SK-N-SH (cell line): ENCODE measurements around the gene ENOX2. TPM values are rescaled to one million over a fixed set of nuclear protein-coding genes. Genes with fewer than 3 reads are reported as not detected.

ENCODE experiments used
- CTCF ChIA-PET: fragments of 300-600, 350-600 bp; formaldehyde crosslinking; extraction: SDS; loops from one replicate; lab custom pipeline; 2021; lab: Yijun Ruan, JAX
- POLR2A ChIA-PET: fragments of 350-600 bp; sonication (Branson Sonifier 250); formaldehyde crosslinking; extraction: SDS; loops from one replicate; lab custom pipeline; 2020; ENCODE audit warnings: antibody characterized with exemption, inconsistent platforms; lab: Yijun Ruan, JAX
- DNase-seq: peaks from one replicate; pipeline ENCODE4 v3.0.0; 2012
- H2AFZ ChIP-seq: fragments of 200-600 bp; sonication (generic); 2 replicates; pipeline ENCODE4 v1.8.1; 2016; ENCODE audit warnings: antibody characterized with exemption, mild to moderate bottlenecking, low read depth
- H3F3A ChIP-seq: fragments of 200-600 bp; sonication (generic); replicated peaks from 2 replicates; pipeline ENCODE3; 2016; ENCODE audit warnings: antibody characterized with exemption, mild to moderate bottlenecking; ENCODE audit not compliant: insufficient read depth
- H3K27ac ChIP-seq, 2 experiments: fragments of 200-500 bp in 1 of 2; fragments of 200-600 bp in 1 of 2; sonication (Bioruptor generic) in 1 of 2; sonication (generic), shearing (Covaris generic) in 1 of 2; 2 replicates each; pipeline versions ENCODE4 v1.5.1 to v1.6.1; 2014 to 2016; ENCODE audit warnings: low read depth in 2 of 2, inconsistent platforms in 1 of 2, low read length in 1 of 2, mild to moderate bottlenecking in 1 of 2, mixed read lengths in 1 of 2
- H3K27me3 ChIP-seq: fragments of 200-600 bp; sonication (generic), shearing (Covaris generic); 2 replicates; pipeline ENCODE4 v1.6.1; 2016; ENCODE audit warnings: mixed run types; ENCODE audit not compliant: insufficient read depth
- H3K36me3 ChIP-seq, 2 experiments: fragments of 200-500 bp in 1 of 2; fragments of 200-600 bp in 1 of 2; sonication (Bioruptor generic) in 1 of 2; sonication (generic) in 1 of 2; replicated peaks in 1 of 2; 2 replicates each; pipeline versions ENCODE3 to v1.5.1; 2014 to 2016; ENCODE audit warnings: low read length in 1 of 2, mild to moderate bottlenecking in 1 of 2; ENCODE audit not compliant: insufficient read depth in 2 of 2, control insufficient read depth in 1 of 2
- H3K4me1 ChIP-seq, 2 experiments: fragments of 200-500 bp in 1 of 2; fragments of 200-600 bp in 1 of 2; sonication (Bioruptor generic) in 1 of 2; sonication (generic), shearing (Covaris generic) in 1 of 2; 2 replicates each; pipeline versions ENCODE4 v1.5.1 to v1.6.1; 2014 to 2016; ENCODE audit warnings: low read depth in 1 of 2, low read length in 1 of 2, mixed run types in 1 of 2; ENCODE audit not compliant: insufficient read depth in 2 of 2, control insufficient read depth in 1 of 2
- H3K4me2 ChIP-seq: fragments of 200-600 bp; sonication (generic), shearing (Covaris generic); 2 replicates; pipeline ENCODE4 v1.6.1; 2017; ENCODE audit warnings: mixed run types
- H3K4me3 ChIP-seq, 2 experiments: fragments of 200-500 bp in 1 of 2; fragments of 200-600 bp in 1 of 2; sonication (Bioruptor generic) in 1 of 2; sonication (generic), shearing (Covaris generic) in 1 of 2; 2 replicates each; pipeline versions ENCODE4 v1.5.1 to v1.8.1; 2014 to 2016; ENCODE audit warnings: low read depth in 2 of 2, inconsistent platforms in 1 of 2, low read length in 1 of 2, mild to moderate bottlenecking in 1 of 2, mixed read lengths in 1 of 2, moderate library complexity in 1 of 2
- H3K79me2 ChIP-seq: fragments of 200-600 bp; sonication (generic); 2 replicates; pipeline ENCODE4 v1.8.1; 2017; ENCODE audit warnings: mild to moderate bottlenecking; ENCODE audit not compliant: insufficient read depth
- H3K9ac ChIP-seq: fragments of 200-600 bp; sonication (generic); 2 replicates; pipeline ENCODE4 v1.6.1; 2017; ENCODE audit warnings: mixed run types
- H3K9me2 ChIP-seq: fragments of 200-600 bp; sonication (generic); 2 replicates; pipeline ENCODE4 v1.6.1; 2017; ENCODE audit warnings: mixed run types
- H3K9me3 ChIP-seq: fragments of 200-600 bp; sonication (generic); 2 replicates; pipeline ENCODE4 v1.6.1; 2017; ENCODE audit warnings: mixed run types, mild to moderate bottlenecking, moderate library complexity
- H4K20me1 ChIP-seq: fragments of 200-600 bp; sonication (generic); 2 replicates; pipeline ENCODE4 v1.6.1; 2017; ENCODE audit warnings: mild to moderate bottlenecking, mixed run types; ENCODE audit not compliant: insufficient read depth
- CHD2 ChIP-seq: fragments of 150-350 bp; IDR thresholded peaks from 2 replicates; pipeline ENCODE4 v1.6.1; 2018; ENCODE audit warnings: low read length; ENCODE audit not compliant: partially characterized antibody
- ELF1 ChIP-seq: IDR thresholded peaks from 2 replicates; pipeline ENCODE4 v1.4.0; 2012
- EZH2phosphoT487 ChIP-seq: fragments of 200-600 bp; sonication (generic); IDR thresholded peaks from 2 replicates; pipeline ENCODE4 v1.6.1; 2017; ENCODE audit warnings: low read depth, mixed run types, mild to moderate bottlenecking, antibody characterized with exemption, moderate library complexity, borderline replicate concordance
- FOSL2 ChIP-seq: IDR thresholded peaks from 2 replicates; pipeline ENCODE4 v1.4.0; 2012; ENCODE audit warnings: low read depth, mild to moderate bottlenecking, moderate library complexity, borderline replicate concordance
- FOXJ3 ChIP-seq: sonication (generic); formaldehyde crosslinking; IDR thresholded peaks from 2 replicates; pipeline ENCODE4 v1.5.1; 2020; ENCODE audit warnings: mild to moderate bottlenecking, missing genetic modification reagents
- FOXM1 ChIP-seq: IDR thresholded peaks from 2 replicates; pipeline ENCODE4 v1.4.0; 2012; ENCODE audit warnings: low read depth, mild to moderate bottlenecking
- GABPA ChIP-seq: IDR thresholded peaks from 2 replicates; pipeline ENCODE4 v1.4.0; 2012; ENCODE audit warnings: low read depth, mild to moderate bottlenecking
- MEF2A ChIP-seq: IDR thresholded peaks from 2 replicates; pipeline ENCODE4 v1.4.0; 2012; ENCODE audit warnings: low read depth, borderline replicate concordance
- NRF1 ChIP-seq: IDR thresholded peaks from 2 replicates; pipeline ENCODE4 v1.6.1; 2012; ENCODE audit warnings: low read depth, mild to moderate bottlenecking, low read length
- RAD21 ChIP-seq: IDR thresholded peaks from 2 replicates; pipeline ENCODE4 v1.6.1; 2012; ENCODE audit warnings: mild to moderate bottlenecking, low read length
- RCOR1 ChIP-seq: fragments of 150-350 bp; IDR thresholded peaks from 2 replicates; pipeline ENCODE4 v1.6.1; 2017; ENCODE audit warnings: antibody characterized with exemption, low read length
- RFX5 ChIP-seq: IDR thresholded peaks from 2 replicates; pipeline ENCODE4 v1.6.1; 2012; ENCODE audit warnings: mild to moderate bottlenecking, improper control_type of control experiment, low read length
- RXRA ChIP-seq: IDR thresholded peaks from 2 replicates; pipeline ENCODE4 v1.4.0; 2012; ENCODE audit warnings: low read depth, mild to moderate bottlenecking, borderline replicate concordance
- SIN3A ChIP-seq: IDR thresholded peaks from 2 replicates; pipeline ENCODE4 v1.6.1; 2012; ENCODE audit warnings: low read depth, mild to moderate bottlenecking, low read length, moderate library complexity, borderline replicate concordance
- SMC3 ChIP-seq: IDR thresholded peaks from 2 replicates; pipeline ENCODE4 v1.6.1; 2012; ENCODE audit warnings: low read depth, low read length, improper control_type of control experiment
- TAF1 ChIP-seq: IDR thresholded peaks from 2 replicates; pipeline ENCODE4 v1.6.1; 2012; ENCODE audit warnings: low read depth, mild to moderate bottlenecking, low read length, moderate library complexity, borderline replicate concordance
- TCF12 ChIP-seq: IDR thresholded peaks from 2 replicates; pipeline ENCODE4 v1.4.0; 2012
- TEAD4 ChIP-seq: IDR thresholded peaks from 2 replicates; pipeline ENCODE4 v1.4.0; 2012; ENCODE audit warnings: mild to moderate bottlenecking, borderline replicate concordance; ENCODE audit not compliant: insufficient read depth
- YY1 ChIP-seq: IDR thresholded peaks from 2 replicates; pipeline ENCODE4 v1.4.0; 2012; ENCODE audit warnings: low read depth, mild to moderate bottlenecking
- WGBS: methylation state at CpG from one replicate; pipeline ENCODE4 v1.1.6; 2017; ENCODE audit warnings: low lambda C conversion rate; 5-methylcytosine and 5-hydroxymethylcytosine counted together
- polyA plus RNA-seq, 3 experiments: library from polyadenylated mRNA; depleted of rRNA; stranded (reverse); fragments of >200 nt; gene quantifications; 2 replicates each; pipeline ENCODE4 v1.2.3, GENCODE V29; 2012
- TF ChIP-seq, protein P1 (sequence below): fragments of 150-350 bp; IDR thresholded peaks from 2 replicates; pipeline ENCODE4 v1.6.1; 2017; ENCODE audit warnings: antibody characterized with exemption, low read length, low read depth, borderline replicate concordance
- TF ChIP-seq, protein P2 (sequence below): fragments of 200-600 bp; sonication (generic); IDR thresholded peaks from 2 replicates; pipeline ENCODE4 v1.6.1; 2017; ENCODE audit warnings: antibody characterized with exemption, mild to moderate bottlenecking, moderate library complexity
- TF ChIP-seq, protein P3 (sequence below): fragments of 150-350 bp; IDR thresholded peaks from 2 replicates; pipeline ENCODE4 v1.6.1; 2016; ENCODE audit warnings: mild to moderate bottlenecking, low read depth, low read length
- TF ChIP-seq, protein P4 (sequence below): IDR thresholded peaks from 2 replicates; pipeline ENCODE4 v1.4.0; 2012; ENCODE audit warnings: low read depth
- TF ChIP-seq, protein P5 (sequence below): IDR thresholded peaks from 2 replicates; pipeline ENCODE4 v1.4.0; 2012; ENCODE audit warnings: low read depth, borderline replicate concordance
- TF ChIP-seq, protein P6 (sequence below): IDR thresholded peaks from 2 replicates; pipeline ENCODE4 v1.4.0; 2012; ENCODE audit warnings: low read depth, borderline replicate concordance
- TF ChIP-seq, protein P7 (sequence below): IDR thresholded peaks from 2 replicates; pipeline ENCODE4; 2012

The ENOX2 gene
- polyA plus RNA-seq, 1 of the 3 experiments (the other 2 are of a cell fraction) = 8.8 TPM

DNA sequence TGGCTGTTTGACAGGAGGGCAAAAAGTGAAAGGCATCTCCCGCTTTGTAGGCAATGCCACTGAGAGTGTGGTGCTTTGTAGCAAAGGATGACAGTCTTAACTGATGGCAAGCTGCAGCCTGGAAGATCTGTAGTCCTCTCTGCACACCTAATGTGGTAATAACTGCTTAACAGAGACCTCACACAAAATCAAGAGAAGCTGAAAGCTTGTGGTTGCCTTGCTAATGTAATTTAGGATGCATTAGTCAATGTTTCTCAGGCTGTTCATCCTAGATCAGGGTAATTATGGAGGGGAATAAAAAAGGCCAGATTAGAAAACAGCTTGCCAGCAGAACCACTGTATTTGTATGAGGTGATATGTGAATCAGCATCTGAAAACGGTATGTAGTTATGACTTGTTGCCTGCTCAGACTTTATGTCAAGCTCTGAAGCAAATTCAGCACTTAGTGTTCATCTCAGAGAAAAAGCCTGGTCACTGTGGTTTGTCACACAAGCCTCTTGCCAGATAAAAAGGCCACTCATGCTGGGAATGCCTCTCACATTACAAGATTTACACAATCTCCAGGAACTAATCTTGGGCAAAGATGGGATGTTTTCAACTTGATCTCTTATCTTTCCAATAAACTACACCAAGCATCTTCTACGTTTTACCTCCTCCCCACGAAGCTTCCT lies 130.8 kb downstream of the ENOX2 start:
- no peak overlapping the region for H3K9ac ChIP-seq
- no peaks in the 10 kb centered on the region for H3K27me3 ChIP-seq
- peak overlapping the region; percentile 19; the same call in 1 of the 2 replicates for H3K4me2 ChIP-seq
- no peaks in the 10 kb centered on the region for H3K79me2 ChIP-seq
- H3K36me3 ChIP-seq = no peaks in the 10 kb centered on the region
- 14% methylated on average over 4 of the region's 4 CpGs for WGBS
- CTCF ChIA-PET = interaction anchor here (1.5 to 2.5 kb wide), 2 partner anchors 11 to 196 kb away, joined by 5 to 8 read pairs; no protein-coding TSS in a partner anchor
- peak overlapping the region; percentile 71 to 87 for H3K27ac ChIP-seq
- peaks cover 11% of the 10 kb centered on the region for H3F3A ChIP-seq
- peaks cover 9 to 21% of the 10 kb centered on the region in 2 experiments; a peak in 3 of 4 replicates for H3K4me1 ChIP-seq
- POLR2A ChIA-PET = no interaction called here
- no peaks in the 10 kb centered on the region for H3K9me3 ChIP-seq
- H3K4me3 ChIP-seq = no peak overlapping the region
- H3K9me2 ChIP-seq = no peaks in the 10 kb centered on the region
- no peaks in the 10 kb centered on the region for H4K20me1 ChIP-seq
- peak; percentile 19 for DNase-seq
- no peak overlapping the region for H2AFZ ChIP-seq
- TF ChIP-seq TEAD4 (no peak; the same call in 1 of the 2 replicates), FOSL2 (peak; percentile 40; the same call in 1 of the 2 replicates), RCOR1 (peak; percentile 34; the same call in 1 of the 2 replicates), EZH2phosphoT487 (no peak), NRF1 (no peak), YY1 (no peak), RXRA (no peak), CHD2 (peak; percentile 18), SIN3A (no peak), TAF1 (no peak), RAD21 (no peak), FOXM1 (no peak), RFX5 (no peak), ELF1 (no peak), SMC3 (no peak), MEF2A (no peak; the same call in 1 of the 2 replicates), TCF12 (peak; percentile 68), FOXJ3 (CRISPR knock-in tag) (no peak), GABPA (no peak)
- TF ChIP-seq, protein P1, sequence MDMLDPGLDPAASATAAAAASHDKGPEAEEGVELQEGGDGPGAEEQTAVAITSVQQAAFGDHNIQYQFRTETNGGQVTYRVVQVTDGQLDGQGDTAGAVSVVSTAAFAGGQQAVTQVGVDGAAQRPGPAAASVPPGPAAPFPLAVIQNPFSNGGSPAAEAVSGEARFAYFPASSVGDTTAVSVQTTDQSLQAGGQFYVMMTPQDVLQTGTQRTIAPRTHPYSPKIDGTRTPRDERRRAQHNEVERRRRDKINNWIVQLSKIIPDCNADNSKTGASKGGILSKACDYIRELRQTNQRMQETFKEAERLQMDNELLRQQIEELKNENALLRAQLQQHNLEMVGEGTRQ = no peak
- TF ChIP-seq, protein P2, sequence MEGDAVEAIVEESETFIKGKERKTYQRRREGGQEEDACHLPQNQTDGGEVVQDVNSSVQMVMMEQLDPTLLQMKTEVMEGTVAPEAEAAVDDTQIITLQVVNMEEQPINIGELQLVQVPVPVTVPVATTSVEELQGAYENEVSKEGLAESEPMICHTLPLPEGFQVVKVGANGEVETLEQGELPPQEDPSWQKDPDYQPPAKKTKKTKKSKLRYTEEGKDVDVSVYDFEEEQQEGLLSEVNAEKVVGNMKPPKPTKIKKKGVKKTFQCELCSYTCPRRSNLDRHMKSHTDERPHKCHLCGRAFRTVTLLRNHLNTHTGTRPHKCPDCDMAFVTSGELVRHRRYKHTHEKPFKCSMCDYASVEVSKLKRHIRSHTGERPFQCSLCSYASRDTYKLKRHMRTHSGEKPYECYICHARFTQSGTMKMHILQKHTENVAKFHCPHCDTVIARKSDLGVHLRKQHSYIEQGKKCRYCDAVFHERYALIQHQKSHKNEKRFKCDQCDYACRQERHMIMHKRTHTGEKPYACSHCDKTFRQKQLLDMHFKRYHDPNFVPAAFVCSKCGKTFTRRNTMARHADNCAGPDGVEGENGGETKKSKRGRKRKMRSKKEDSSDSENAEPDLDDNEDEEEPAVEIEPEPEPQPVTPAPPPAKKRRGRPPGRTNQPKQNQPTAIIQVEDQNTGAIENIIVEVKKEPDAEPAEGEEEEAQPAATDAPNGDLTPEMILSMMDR = no peak
- TF ChIP-seq, protein P3, sequence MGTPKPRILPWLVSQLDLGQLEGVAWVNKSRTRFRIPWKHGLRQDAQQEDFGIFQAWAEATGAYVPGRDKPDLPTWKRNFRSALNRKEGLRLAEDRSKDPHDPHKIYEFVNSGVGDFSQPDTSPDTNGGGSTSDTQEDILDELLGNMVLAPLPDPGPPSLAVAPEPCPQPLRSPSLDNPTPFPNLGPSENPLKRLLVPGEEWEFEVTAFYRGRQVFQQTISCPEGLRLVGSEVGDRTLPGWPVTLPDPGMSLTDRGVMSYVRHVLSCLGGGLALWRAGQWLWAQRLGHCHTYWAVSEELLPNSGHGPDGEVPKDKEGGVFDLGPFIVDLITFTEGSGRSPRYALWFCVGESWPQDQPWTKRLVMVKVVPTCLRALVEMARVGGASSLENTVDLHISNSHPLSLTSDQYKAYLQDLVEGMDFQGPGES = no peak
- TF ChIP-seq, protein P4, sequence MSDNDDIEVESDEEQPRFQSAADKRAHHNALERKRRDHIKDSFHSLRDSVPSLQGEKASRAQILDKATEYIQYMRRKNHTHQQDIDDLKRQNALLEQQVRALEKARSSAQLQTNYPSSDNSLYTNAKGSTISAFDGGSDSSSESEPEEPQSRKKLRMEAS = no peak
- TF ChIP-seq, protein P5, sequence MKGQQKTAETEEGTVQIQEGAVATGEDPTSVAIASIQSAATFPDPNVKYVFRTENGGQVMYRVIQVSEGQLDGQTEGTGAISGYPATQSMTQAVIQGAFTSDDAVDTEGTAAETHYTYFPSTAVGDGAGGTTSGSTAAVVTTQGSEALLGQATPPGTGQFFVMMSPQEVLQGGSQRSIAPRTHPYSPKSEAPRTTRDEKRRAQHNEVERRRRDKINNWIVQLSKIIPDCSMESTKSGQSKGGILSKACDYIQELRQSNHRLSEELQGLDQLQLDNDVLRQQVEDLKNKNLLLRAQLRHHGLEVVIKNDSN = no peak
- TF ChIP-seq, protein P6, sequence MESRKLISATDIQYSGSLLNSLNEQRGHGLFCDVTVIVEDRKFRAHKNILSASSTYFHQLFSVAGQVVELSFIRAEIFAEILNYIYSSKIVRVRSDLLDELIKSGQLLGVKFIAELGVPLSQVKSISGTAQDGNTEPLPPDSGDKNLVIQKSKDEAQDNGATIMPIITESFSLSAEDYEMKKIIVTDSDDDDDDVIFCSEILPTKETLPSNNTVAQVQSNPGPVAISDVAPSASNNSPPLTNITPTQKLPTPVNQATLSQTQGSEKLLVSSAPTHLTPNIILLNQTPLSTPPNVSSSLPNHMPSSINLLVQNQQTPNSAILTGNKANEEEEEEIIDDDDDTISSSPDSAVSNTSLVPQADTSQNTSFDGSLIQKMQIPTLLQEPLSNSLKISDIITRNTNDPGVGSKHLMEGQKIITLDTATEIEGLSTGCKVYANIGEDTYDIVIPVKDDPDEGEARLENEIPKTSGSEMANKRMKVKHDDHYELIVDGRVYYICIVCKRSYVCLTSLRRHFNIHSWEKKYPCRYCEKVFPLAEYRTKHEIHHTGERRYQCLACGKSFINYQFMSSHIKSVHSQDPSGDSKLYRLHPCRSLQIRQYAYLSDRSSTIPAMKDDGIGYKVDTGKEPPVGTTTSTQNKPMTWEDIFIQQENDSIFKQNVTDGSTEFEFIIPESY = no peak; the same call in 1 of the 2 replicates
- TF ChIP-seq, protein P7, sequence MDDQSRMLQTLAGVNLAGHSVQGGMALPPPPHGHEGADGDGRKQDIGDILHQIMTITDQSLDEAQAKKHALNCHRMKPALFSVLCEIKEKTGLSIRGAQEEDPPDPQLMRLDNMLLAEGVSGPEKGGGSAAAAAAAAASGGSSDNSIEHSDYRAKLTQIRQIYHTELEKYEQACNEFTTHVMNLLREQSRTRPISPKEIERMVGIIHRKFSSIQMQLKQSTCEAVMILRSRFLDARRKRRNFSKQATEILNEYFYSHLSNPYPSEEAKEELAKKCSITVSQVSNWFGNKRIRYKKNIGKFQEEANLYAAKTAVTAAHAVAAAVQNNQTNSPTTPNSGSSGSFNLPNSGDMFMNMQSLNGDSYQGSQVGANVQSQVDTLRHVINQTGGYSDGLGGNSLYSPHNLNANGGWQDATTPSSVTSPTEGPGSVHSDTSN = peak; percentile 52; the same call in 1 of the 2 replicates
